T-cell (primary cell): ENCODE measurements around the gene PEAK1. TPM values are rescaled to one million over a fixed set of nuclear protein-coding genes. Genes with fewer than 3 reads are reported as not detected.

Source experiments
- ATAC-seq, 4 experiments: fragments of 200-7000 bp in 3 of 4; fragments of 150-1000 bp in 1 of 4; cut with Tn5 transposase; replicated peaks in 1 of 4; 1 replicate in 3 of 4; 2 replicates in 1 of 4; pipeline ENCODE4 v1.10.0; 2021; ENCODE audit warnings: moderate library complexity in 3 of 4, mild to moderate bottlenecking in 2 of 4, moderate number of reproducible peaks in 1 of 4
- CTCF ChIA-PET, 2 donors: fragments of 300-600 bp; sonication (Branson Sonifier 250); formaldehyde crosslinking; loops; one replicate each; lab custom pipeline; 2022; ENCODE audit warnings: antibody characterized with exemption in 2 of 2; lab: Charles Lee
- POLR2A ChIA-PET, 2 donors: fragments of 300-600 bp; sonication (Branson Sonifier 250); formaldehyde crosslinking; loops; one replicate each; lab custom pipeline; 2022; ENCODE audit warnings: antibody characterized with exemption in 2 of 2; lab: Charles Lee
- DNase-seq, 35 experiments: peaks; one replicate each; pipeline versions ENCODE4 v3.0.0 to v3.0.0-alpha.2; 2013 to 2023
- H3K27ac ChIP-seq: one replicate; pipeline ENCODE4 v1.5.1; 2013; ENCODE audit warnings: low read length
- H3K27me3 ChIP-seq, 2 experiments: replicated peaks in 1 of 2; 1 replicate in 1 of 2; 2 replicates in 1 of 2; pipeline versions ENCODE4 v1.6.1 to v1.7.0; 2013; ENCODE audit warnings: low read length in 1 of 2, mixed read lengths in 1 of 2; ENCODE audit not compliant: control insufficient read depth in 2 of 2, insufficient read depth in 2 of 2; ENCODE audit errors: extremely low read depth in 1 of 2
- H3K36me3 ChIP-seq, 2 donors: 1 replicate in 1 of 2; 2 replicates in 1 of 2; pipeline versions ENCODE4 v1.6.1 to v1.7.0; 2013; ENCODE audit warnings: low read length in 1 of 2; ENCODE audit not compliant: control insufficient read depth in 2 of 2, insufficient read depth in 1 of 2; ENCODE audit errors: extremely low read depth in 1 of 2
- H3K4me1 ChIP-seq, 2 experiments: 1 replicate in 1 of 2; 2 replicates in 1 of 2; pipeline versions ENCODE4 v1.6.1 to v1.7.0; 2013; ENCODE audit warnings: low read length in 2 of 2, mixed read lengths in 1 of 2; ENCODE audit not compliant: insufficient read depth in 2 of 2, control insufficient read depth in 1 of 2; ENCODE audit errors: extremely low read depth in 1 of 2
- H3K4me3 ChIP-seq, 2 donors: 1 replicate in 1 of 2; 2 replicates in 1 of 2; pipeline versions ENCODE4 v1.5.1 to v1.7.0; 2013; ENCODE audit warnings: mild to moderate bottlenecking in 2 of 2, low read length in 1 of 2, moderate library complexity in 1 of 2; ENCODE audit not compliant: control insufficient read depth in 1 of 2; ENCODE audit errors: extremely low read depth in 1 of 2
- H3K9me3 ChIP-seq: 2 replicates; pipeline ENCODE4 v1.7.0; 2013
- H3K27ac Mint-ChIP-seq, 2 donors: one replicate each; pipeline ENCODE4 v1.8.0; 2020 to 2021; ENCODE audit warnings: mild to moderate bottlenecking in 2 of 2, mixed read lengths in 2 of 2
- H3K27me3 Mint-ChIP-seq, 2 donors: one replicate each; pipeline ENCODE4 v1.8.0; 2021 to 2022; ENCODE audit warnings: mixed read lengths in 2 of 2
- H3K36me3 Mint-ChIP-seq: one replicate; pipeline ENCODE4 v1.8.0; 2021; ENCODE audit warnings: mixed read lengths
- H3K4me1 Mint-ChIP-seq, 3 donors: one replicate each; pipeline ENCODE4 v1.8.0; 2020 to 2022; ENCODE audit warnings: mixed read lengths in 3 of 3, mild to moderate bottlenecking in 1 of 3
- H3K4me3 Mint-ChIP-seq, 3 donors: one replicate each; pipeline ENCODE4 v1.8.0; 2020 to 2022; ENCODE audit warnings: mild to moderate bottlenecking in 3 of 3, mixed read lengths in 3 of 3, moderate library complexity in 3 of 3
- H3K9me3 Mint-ChIP-seq, 3 donors: one replicate each; pipeline ENCODE4 v1.8.0; 2020 to 2022; ENCODE audit warnings: mixed read lengths in 3 of 3
- WGBS: methylation state at CpG from one replicate; pipeline ENCODE4 v1.1.5; 2013; ENCODE audit warnings: missing lambda C conversion rate; ENCODE audit not compliant: insufficient coverage; 5-methylcytosine and 5-hydroxymethylcytosine counted together
- total RNA-seq, 35 experiments: library from RNA in 6 of 35; stranded (reverse) in 6 of 35; fragments of 120-200 nt in 1 of 35; gene quantifications; one replicate each; pipeline versions ENCODE4 v1.2.1 to v1.2.4 and lab custom pipeline; 2013 to 2026

Gene PEAK1
- total RNA-seq, 5 donors from 2014 or later (not counting 1 experiment from before 2014, with no cell fraction given) = 9.4 to 17.7 (median 10.9) TPM

DNA sequence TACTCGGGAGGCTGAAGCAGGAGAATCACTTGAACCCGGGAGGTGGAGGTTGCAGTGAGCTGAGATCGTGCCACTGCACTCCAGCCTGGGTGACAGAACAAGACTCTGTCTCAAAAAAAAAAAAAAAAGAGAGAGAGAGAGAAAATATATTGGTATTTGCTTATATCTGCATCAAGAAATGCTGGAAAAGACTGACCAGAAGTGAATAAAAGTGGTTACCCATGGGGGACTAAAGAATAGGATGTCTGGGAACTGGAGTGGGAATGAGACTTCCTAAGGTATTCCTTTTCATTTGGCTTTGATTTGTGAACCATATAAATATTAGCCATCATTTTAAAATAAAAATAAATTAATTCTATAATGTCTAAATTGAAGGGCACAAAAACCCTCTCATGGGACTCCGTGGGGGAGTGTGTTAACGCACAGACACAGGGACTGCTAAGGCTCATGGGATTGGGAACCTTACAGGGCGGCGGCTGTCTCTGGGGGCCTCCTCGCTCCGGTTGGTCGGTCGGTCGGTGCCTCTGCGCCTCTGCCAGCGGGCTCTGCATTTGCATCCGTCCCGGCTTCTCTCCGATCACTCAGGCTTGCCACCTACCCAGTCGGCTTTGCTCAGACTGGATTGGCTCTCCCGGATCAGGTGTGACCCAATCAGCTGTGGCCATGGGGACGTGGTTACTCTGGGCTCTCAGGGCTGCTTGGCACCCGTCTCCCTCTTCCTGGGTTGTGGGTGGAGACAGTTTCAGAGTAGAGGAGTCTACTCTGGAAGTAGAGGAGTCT is 336.3 kb downstream of the PEAK1 start:
- Histone ChIP-seq H3K9me3 (no peaks in the 10 kb centered on the region), H3K36me3 (no peaks in the 10 kb centered on the region), H3K27ac (peak overlapping the region; percentile 20), H3K4me1 (peaks cover 2 to 17% of the 10 kb centered on the region in 2 experiments), H3K4me3 (peak overlapping the region; percentile 19 to 46), H3K27me3 (no peaks in the 10 kb centered on the region)
- ChIA-PET POLR2A (no interaction called here), CTCF (interaction anchor here in 1 of 2 donors (0.6 kb wide), 1 partner anchor 1824 kb away, joined by 4 read pairs; no protein-coding TSS in a partner anchor)
- peak overlapping the region in 1 of 2 donors; percentile 25 for H3K27ac Mint-ChIP-seq
- H3K36me3 Mint-ChIP-seq = no peaks in the 10 kb centered on the region
- 7% methylated on average over 19 of the region's 21 CpGs for WGBS
- peak overlapping the region; percentile 60 to 74 (median 66) for H3K4me3 Mint-ChIP-seq
- H3K9me3 Mint-ChIP-seq = no peaks in the 10 kb centered on the region
- peaks cover 13 to 23% (median 18%) of the 10 kb centered on the region in 3 donors for H3K4me1 Mint-ChIP-seq
- no peaks in the 10 kb centered on the region for H3K27me3 Mint-ChIP-seq
- ATAC-seq (peak; percentile 94 to 98 (median 97)), DNase-seq (peak; percentile 16 to 83 (median 50))

DNA sequence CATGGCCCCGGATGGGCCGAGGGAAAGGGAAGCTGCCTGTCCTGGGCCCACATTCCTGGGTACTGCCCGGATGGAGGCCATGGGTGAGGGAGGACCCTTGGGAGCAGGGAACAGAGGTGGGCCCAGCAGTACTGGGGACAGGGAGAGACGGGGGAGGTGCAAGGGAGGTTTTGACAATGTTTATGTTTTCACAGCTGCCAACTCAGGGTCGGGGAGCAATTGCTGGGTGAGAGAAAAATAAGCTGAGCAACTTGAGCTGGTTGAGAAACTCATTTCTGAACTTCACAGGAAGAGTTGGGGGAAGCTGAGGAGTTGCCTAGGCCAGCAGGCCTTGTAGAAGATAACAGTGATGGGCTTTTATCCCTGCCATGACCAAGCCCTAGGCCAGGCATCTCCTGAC is 337.9 kb downstream of the PEAK1 start:
- WGBS = 80% methylated on average over 5 of the region's 5 CpGs

DNA sequence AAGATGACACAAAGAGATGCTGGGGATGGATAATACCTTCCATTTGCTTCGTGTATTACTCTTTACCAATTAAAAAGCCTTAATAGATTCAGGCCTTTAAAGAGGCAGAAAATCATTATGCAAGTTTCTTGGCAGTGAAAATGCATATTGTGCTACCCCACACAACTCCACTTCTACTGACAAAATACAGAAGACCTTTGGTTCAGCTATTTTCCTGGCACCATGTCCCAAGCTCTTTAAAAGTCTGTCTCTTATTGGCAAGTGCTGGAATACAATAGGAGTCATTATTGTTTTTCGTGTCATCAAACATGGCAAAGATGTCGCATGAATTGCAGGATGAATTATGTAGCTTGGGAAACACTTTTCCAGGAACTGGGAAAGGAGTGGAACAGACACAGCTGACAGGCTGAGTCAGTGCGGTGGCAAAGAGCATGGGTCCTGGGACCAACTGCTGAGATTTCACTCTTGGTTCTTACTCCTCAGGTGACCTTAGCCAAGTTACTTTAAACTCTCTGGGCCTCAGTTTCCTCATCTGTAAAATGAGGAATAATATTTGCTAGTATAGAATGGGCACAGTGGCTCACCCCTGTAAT is 343.5 kb downstream of the PEAK1 start:
- ChIA-PET CTCF (no interaction called here), POLR2A (no interaction called here)
- DNase-seq (no peak), ATAC-seq (no peak)
- Mint-ChIP-seq H3K27me3 (no peaks in the 10 kb centered on the region), H3K27ac (no peak overlapping the region), H3K4me1 (peaks cover 7 to 9% (median 7%) of the 10 kb centered on the region in 3 donors), H3K36me3 (no peaks in the 10 kb centered on the region), H3K9me3 (no peaks in the 10 kb centered on the region), H3K4me3 (no peak overlapping the region)
- peaks cover 0 to 2% of the 10 kb centered on the region in 2 experiments for H3K4me1 ChIP-seq
- no peak overlapping the region for H3K27ac ChIP-seq
- H3K4me3 ChIP-seq = no peak overlapping the region
- no peaks in the 10 kb centered on the region for H3K9me3 ChIP-seq
- peaks cover 0 to 6% of the 10 kb centered on the region in 2 experiments for H3K27me3 ChIP-seq
- H3K36me3 ChIP-seq = no peaks in the 10 kb centered on the region
- 100% methylated on average over 2 of the region's 4 CpGs for WGBS

More for the DNA sequence above, 337.9 kb downstream of the PEAK1 start:
- Mint-ChIP-seq H3K27me3 (no peaks in the 10 kb centered on the region), H3K9me3 (no peaks in the 10 kb centered on the region), H3K4me1 (peaks cover 13 to 23% (median 18%) of the 10 kb centered on the region in 3 donors), H3K36me3 (no peaks in the 10 kb centered on the region), H3K27ac (no peak overlapping the region), H3K4me3 (peak overlapping the region in 1 of 3 donors; percentile 27)
- Histone ChIP-seq H3K4me3 (no peak overlapping the region), H3K27ac (no peak overlapping the region), H3K27me3 (no peaks in the 10 kb centered on the region), H3K4me1 (peaks cover 2 to 17% of the 10 kb centered on the region in 2 experiments), H3K9me3 (no peaks in the 10 kb centered on the region), H3K36me3 (no peaks in the 10 kb centered on the region)
- POLR2A ChIA-PET = no interaction called here
- CTCF ChIA-PET = no interaction called here
- ATAC-seq (no peak), DNase-seq (no peak)

DNA sequence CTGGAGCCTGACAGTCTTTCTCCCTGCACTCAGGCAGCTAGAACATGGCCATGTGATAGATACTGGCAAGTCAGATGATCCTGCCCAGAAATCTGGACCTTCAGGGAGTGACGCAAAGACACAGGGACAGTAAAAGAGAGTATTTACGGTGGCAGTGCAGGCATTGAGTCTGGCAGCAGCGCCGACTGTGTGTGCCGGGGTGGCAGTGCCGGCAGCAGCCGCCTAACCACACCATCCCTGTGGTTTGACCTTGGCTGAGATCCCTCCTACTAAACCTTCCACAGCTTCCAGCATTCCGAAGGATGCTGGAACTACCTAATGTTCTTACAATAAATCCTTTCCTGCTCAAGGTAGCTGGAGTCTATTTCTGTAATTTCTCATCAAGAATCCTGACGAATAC is 344.4 kb downstream of the PEAK1 start:
- ATAC-seq = no peak
- no peak overlapping the region for H3K4me3 Mint-ChIP-seq
- CTCF ChIA-PET = no interaction called here

DNA sequence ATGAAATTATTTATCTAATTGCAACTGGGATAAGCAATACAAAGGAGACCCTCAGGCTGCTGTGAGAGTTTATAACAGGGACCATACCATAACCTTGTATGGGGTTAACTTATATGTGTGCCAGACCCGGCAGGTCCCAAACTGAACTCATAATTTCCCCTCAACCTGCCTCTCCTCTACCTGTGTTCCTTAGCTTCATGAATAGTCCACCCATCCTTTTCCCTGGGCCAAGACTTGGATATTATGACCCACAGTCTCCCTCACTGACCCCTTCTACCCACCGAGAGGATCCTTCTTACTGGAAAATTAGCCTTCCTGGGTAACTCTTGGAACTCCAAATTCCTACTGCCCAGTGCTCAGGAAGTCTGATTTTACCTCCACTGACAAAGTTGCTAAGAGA is 345.6 kb downstream of the PEAK1 start:
- no peak overlapping the region for H3K4me3 ChIP-seq
- CTCF ChIA-PET = no interaction called here
- H3K27ac ChIP-seq = no peak overlapping the region
- H3K4me1 ChIP-seq = peaks cover 7 to 16% of the 10 kb centered on the region in 2 experiments
- POLR2A ChIA-PET = no interaction called here
- no peaks in the 10 kb centered on the region for H3K36me3 ChIP-seq
- Mint-ChIP-seq H3K27me3 (no peaks in the 10 kb centered on the region), H3K36me3 (no peaks in the 10 kb centered on the region), H3K9me3 (no peaks in the 10 kb centered on the region), H3K27ac (no peak overlapping the region), H3K4me3 (no peak overlapping the region), H3K4me1 (peaks cover 18 to 20% (median 19%) of the 10 kb centered on the region in 3 donors)
- WGBS = 69% methylated on average over 1 of the region's 2 CpGs
- H3K9me3 ChIP-seq = no peaks in the 10 kb centered on the region
- DNase-seq = no peak
- peaks cover 0 to 6% of the 10 kb centered on the region in 2 experiments for H3K27me3 ChIP-seq
- no peak for ATAC-seq

More for the DNA sequence above, 344.4 kb downstream of the PEAK1 start:
- Mint-ChIP-seq H3K9me3 (no peaks in the 10 kb centered on the region), H3K4me1 (peaks cover 11 to 13% (median 11%) of the 10 kb centered on the region in 3 donors), H3K27ac (no peak overlapping the region), H3K27me3 (no peaks in the 10 kb centered on the region), H3K36me3 (no peaks in the 10 kb centered on the region)
- H3K27ac ChIP-seq = no peak overlapping the region
- H3K36me3 ChIP-seq = no peaks in the 10 kb centered on the region
- no peak for DNase-seq
- H3K4me3 ChIP-seq = no peak overlapping the region
- POLR2A ChIA-PET = interaction anchor here in 1 of 2 donors (0.7 kb wide), 1 partner anchor 27 kb away, joined by 4 read pairs; no protein-coding TSS in a partner anchor
- peaks cover 0 to 6% of the 10 kb centered on the region in 2 experiments for H3K4me1 ChIP-seq
- no peaks in the 10 kb centered on the region for H3K9me3 ChIP-seq
- WGBS = 90% methylated on average over 7 of the region's 9 CpGs
- peaks cover 0 to 6% of the 10 kb centered on the region in 2 experiments for H3K27me3 ChIP-seq
